Measurements from ENCODE around the gene CAMK2B.
"Not testable (repeated sequence)": the region's sequence is repeated elsewhere in the genome, so short reads cannot be mapped to it uniquely, and the experiment has no call there.

Gene CAMK2B

GRCh38 chr7:44173911-44174693 lies 151.3 kb downstream of the CAMK2B start:
- H3K27ac ChIP-seq (ENCODE audit: low read length, poor library complexity, severe bottlenecking), result no peak overlapping the region
- WGBS, result 51% methylated on average over 3 of the region's 3 CpGs

GRCh38 chr7:44172803-44173424 lies 152.5 kb downstream of the CAMK2B start:
- Histone ChIP-seq H3K9me3 (ENCODE audit: control insufficient read depth, low read length) (no peaks in the 10 kb centered on the region), H2BK5ac (ENCODE audit: low read depth, low read length, poor library complexity, severe bottlenecking) (no peak overlapping the region), H3K4me1 (ENCODE audit: control insufficient read depth, insufficient read depth, low read depth, low read length) (peaks cover 15% of the 10 kb centered on the region), H2BK120ac (ENCODE audit: low read depth, low read length) (no peak overlapping the region), H3K27me3 (ENCODE audit: control insufficient read depth in 1 of 2, insufficient read depth in 1 of 2, low read length in 2 of 2) (peaks cover 0 to 27% of the 10 kb centered on the region in 2 experiments), H4K8ac (ENCODE audit: low read length) (no peak overlapping the region), H4K91ac (ENCODE audit: low read length) (no peak overlapping the region), H2BK15ac (ENCODE audit: low read depth, poor library complexity, severe bottlenecking) (no peak overlapping the region), H2AK5ac (ENCODE audit: low read length, severe bottlenecking) (no peak overlapping the region), H3K9ac (ENCODE audit: low read length) (no peak overlapping the region), H3K4me2 (ENCODE audit: low read length, poor library complexity, severe bottlenecking) (no peak overlapping the region), H2BK12ac (ENCODE audit: low read length in 2 of 2) (no peak overlapping the region), H3K23ac (ENCODE audit: low read length in 2 of 2) (no peak overlapping the region), H3K36me3 (ENCODE audit: control insufficient read depth in 1 of 2, insufficient read depth in 2 of 2, low read depth in 1 of 2, low read length in 2 of 2) (no peaks in the 10 kb centered on the region), H3K79me1 (replicated peaks; ENCODE audit: low read length, poor library complexity, severe bottlenecking) (no peaks in the 10 kb centered on the region), H3K4me3 (ENCODE audit: insufficient read depth in 1 of 2, low read depth in 1 of 2, low read length in 2 of 2) (no peak overlapping the region), H2AFZ (ENCODE audit: low read depth, low read length) (no peak overlapping the region), H3K18ac (ENCODE audit: low read depth in 1 of 2, low read length in 2 of 2) (no peak overlapping the region), H3K4ac (ENCODE audit: low read depth in 1 of 2, low read length in 2 of 2) (no peak overlapping the region), H3K27ac (ENCODE audit: low read length, poor library complexity, severe bottlenecking) (no peak overlapping the region), H3K14ac (ENCODE audit: low read length in 2 of 2) (no peak overlapping the region)
- no peak for DNase-seq
- 95% methylated on average over 6 of the region's 6 CpGs for WGBS

More at GRCh38 chr7:44173911-44174693, 151.3 kb downstream of the CAMK2B start:
- no peak overlapping the region for H2BK5ac ChIP-seq (ENCODE audit: low read depth, low read length, poor library complexity, severe bottlenecking)
- no peak overlapping the region for H3K14ac ChIP-seq (ENCODE audit: low read length in 2 of 2)
- H3K9ac ChIP-seq (ENCODE audit: low read length), result no peak overlapping the region
- peaks cover 18% of the 10 kb centered on the region for H3K4me1 ChIP-seq (ENCODE audit: control insufficient read depth, insufficient read depth, low read depth, low read length)
- peaks cover 0 to 27% of the 10 kb centered on the region in 2 experiments for H3K27me3 ChIP-seq (ENCODE audit: control insufficient read depth in 1 of 2, insufficient read depth in 1 of 2, low read length in 2 of 2)
- no peak overlapping the region for H4K91ac ChIP-seq (ENCODE audit: low read length)
- no peak overlapping the region for H3K4me2 ChIP-seq (ENCODE audit: low read length, poor library complexity, severe bottlenecking)
- no peak overlapping the region for H2BK15ac ChIP-seq (ENCODE audit: low read depth, poor library complexity, severe bottlenecking)
- no peaks in the 10 kb centered on the region for H3K9me3 ChIP-seq (ENCODE audit: control insufficient read depth, low read length)
- no peak for DNase-seq
- H3K18ac ChIP-seq (ENCODE audit: low read depth in 1 of 2, low read length in 2 of 2), result no peak overlapping the region
- H4K8ac ChIP-seq (ENCODE audit: low read length), result no peak overlapping the region
- H3K4ac ChIP-seq (ENCODE audit: low read depth in 1 of 2, low read length in 2 of 2), result no peak overlapping the region
- no peak overlapping the region for H2AFZ ChIP-seq (ENCODE audit: low read depth, low read length)
- no peak overlapping the region for H3K4me3 ChIP-seq (ENCODE audit: insufficient read depth in 1 of 2, low read depth in 1 of 2, low read length in 2 of 2)
- H3K23ac ChIP-seq (ENCODE audit: low read length in 2 of 2), result no peak overlapping the region
- H3K79me1 ChIP-seq (replicated peaks; ENCODE audit: low read length, poor library complexity, severe bottlenecking), result no peaks in the 10 kb centered on the region
- H3K36me3 ChIP-seq (ENCODE audit: control insufficient read depth in 1 of 2, insufficient read depth in 2 of 2, low read depth in 1 of 2, low read length in 2 of 2), result no peaks in the 10 kb centered on the region
- H2BK120ac ChIP-seq (ENCODE audit: low read depth, low read length), result no peak overlapping the region
- H2BK12ac ChIP-seq (ENCODE audit: low read length in 2 of 2), result no peak overlapping the region
- H2AK5ac ChIP-seq (ENCODE audit: low read length, severe bottlenecking), result no peak overlapping the region

GRCh38 chr7:44172352-44172751 lies 153.0 kb downstream of the CAMK2B start:
- no peak overlapping the region for H3K23ac ChIP-seq (ENCODE audit: low read length in 2 of 2)
- no peak overlapping the region for H2BK15ac ChIP-seq (ENCODE audit: low read depth, poor library complexity, severe bottlenecking)
- DNase-seq, result no peak
- no peaks in the 10 kb centered on the region for H3K36me3 ChIP-seq (ENCODE audit: control insufficient read depth in 1 of 2, insufficient read depth in 2 of 2, low read depth in 1 of 2, low read length in 2 of 2)
- no peak overlapping the region for H3K4ac ChIP-seq (ENCODE audit: low read depth in 1 of 2, low read length in 2 of 2)
- H2BK12ac ChIP-seq (ENCODE audit: low read length in 2 of 2), result no peak overlapping the region
- no peak overlapping the region for H3K4me3 ChIP-seq (ENCODE audit: insufficient read depth in 1 of 2, low read depth in 1 of 2, low read length in 2 of 2)
- no peaks in the 10 kb centered on the region for H3K9me3 ChIP-seq (ENCODE audit: control insufficient read depth, low read length)
- peaks cover 0 to 27% of the 10 kb centered on the region in 2 experiments for H3K27me3 ChIP-seq (ENCODE audit: control insufficient read depth in 1 of 2, insufficient read depth in 1 of 2, low read length in 2 of 2)
- no peak overlapping the region for H2AFZ ChIP-seq (ENCODE audit: low read depth, low read length)
- no peak overlapping the region for H3K14ac ChIP-seq (ENCODE audit: low read length in 2 of 2)
- H3K4me2 ChIP-seq (ENCODE audit: low read length, poor library complexity, severe bottlenecking), result no peak overlapping the region
- no peaks in the 10 kb centered on the region for H3K79me1 ChIP-seq (replicated peaks; ENCODE audit: low read length, poor library complexity, severe bottlenecking)
- no peak overlapping the region for H4K91ac ChIP-seq (ENCODE audit: low read length)
- no peak overlapping the region for H2AK5ac ChIP-seq (ENCODE audit: low read length, severe bottlenecking)
- H3K27ac ChIP-seq (ENCODE audit: low read length, poor library complexity, severe bottlenecking), result no peak overlapping the region
- no peak overlapping the region for H2BK120ac ChIP-seq (ENCODE audit: low read depth, low read length)
- H3K9ac ChIP-seq (ENCODE audit: low read length), result no peak overlapping the region
- H3K4me1 ChIP-seq (ENCODE audit: control insufficient read depth, insufficient read depth, low read depth, low read length), result peaks cover 10% of the 10 kb centered on the region
- no peak overlapping the region for H2BK5ac ChIP-seq (ENCODE audit: low read depth, low read length, poor library complexity, severe bottlenecking)
- no peak overlapping the region for H3K18ac ChIP-seq (ENCODE audit: low read depth in 1 of 2, low read length in 2 of 2)
- no peak overlapping the region for H4K8ac ChIP-seq (ENCODE audit: low read length)

- H2AK5ac ChIP-seq (ENCODE audit: low read length, severe bottlenecking); DNase-seq; H3K4me3 ChIP-seq (ENCODE audit: insufficient read depth in 1 of 2, low read depth in 1 of 2, low read length in 2 of 2); H3K4me2 ChIP-seq (ENCODE audit: low read length, poor library complexity, severe bottlenecking); H3K79me1 ChIP-seq (replicated peaks; ENCODE audit: low read length, poor library complexity, severe bottlenecking); H3K18ac ChIP-seq (ENCODE audit: low read depth in 1 of 2, low read length in 2 of 2); H2AFZ ChIP-seq (ENCODE audit: low read depth, low read length); H2BK120ac ChIP-seq (ENCODE audit: low read depth, low read length); H3K27ac ChIP-seq (ENCODE audit: low read length, poor library complexity, severe bottlenecking); H3K23ac ChIP-seq (ENCODE audit: low read length in 2 of 2); H3K36me3 ChIP-seq (ENCODE audit: control insufficient read depth in 1 of 2, insufficient read depth in 2 of 2, low read depth in 1 of 2, low read length in 2 of 2); H3K9ac ChIP-seq (ENCODE audit: low read length); H2BK12ac ChIP-seq (ENCODE audit: low read length in 2 of 2); H2BK5ac ChIP-seq (ENCODE audit: low read depth, low read length, poor library complexity, severe bottlenecking); H4K91ac ChIP-seq (ENCODE audit: low read length); H3K4ac ChIP-seq (ENCODE audit: low read depth in 1 of 2, low read length in 2 of 2); H3K4me1 ChIP-seq (ENCODE audit: control insufficient read depth, insufficient read depth, low read depth, low read length); H2BK15ac ChIP-seq (ENCODE audit: low read depth, poor library complexity, severe bottlenecking); H4K8ac ChIP-seq (ENCODE audit: low read length); H3K14ac ChIP-seq (ENCODE audit: low read length in 2 of 2); H3K9me3 ChIP-seq (ENCODE audit: control insufficient read depth, low read length): not testable (repeated sequence)
- 83% methylated on average over 8 of the region's 9 CpGs for WGBS
- H3K27me3 ChIP-seq (ENCODE audit: control insufficient read depth in 1 of 2, insufficient read depth in 1 of 2, low read length in 2 of 2), result peaks cover 0 to 24% of the 10 kb centered on the region in 2 experiments
These were observed 153.5 kb downstream of the CAMK2B start for GRCh38 chr7:44171901-44172300.
